ENCODE data around the gene ASB12.
A peak's percentile ranks its signal among the peaks of the same experiment; 100 is the strongest.

ASB12 gene

DNA sequence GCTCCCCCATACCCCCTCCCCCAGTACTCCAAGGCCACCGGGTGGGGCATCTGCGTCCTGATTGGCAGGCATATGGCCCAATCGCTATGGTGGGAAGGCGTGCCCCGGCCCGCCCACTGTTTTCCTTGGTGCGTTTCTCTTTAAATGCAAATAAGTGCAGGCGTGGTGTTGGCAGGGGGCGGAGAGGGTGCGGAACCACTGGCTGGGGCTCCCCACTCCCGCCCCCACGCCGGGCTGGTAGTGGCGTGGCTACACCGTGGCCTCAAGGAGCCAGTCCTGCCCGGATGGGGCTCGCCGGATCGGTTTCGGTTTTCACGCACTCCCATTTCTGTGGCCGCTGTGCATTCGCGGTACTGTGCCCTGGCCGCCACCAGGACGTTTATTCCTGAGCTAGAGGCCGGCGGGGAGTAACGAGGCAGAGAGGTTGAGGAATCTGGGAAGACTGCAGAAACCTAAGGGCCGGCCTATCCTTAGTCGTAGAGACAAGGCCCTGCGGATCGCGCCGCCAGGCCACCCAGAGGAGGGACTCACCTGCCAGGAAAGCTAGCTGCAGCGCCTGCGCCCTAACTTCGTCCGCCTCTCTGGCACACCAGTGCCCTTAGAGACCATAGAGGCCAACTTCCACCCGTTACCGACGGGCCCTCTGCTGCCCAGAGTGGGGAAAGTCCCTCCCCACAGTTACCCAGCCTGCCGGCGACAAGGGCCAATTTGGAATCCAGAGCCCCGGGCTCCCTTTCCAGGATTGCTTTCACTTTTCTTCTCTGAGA lies 24.5 kb downstream of the ASB12 start:
- TF ChIP-seq, protein P1, sequence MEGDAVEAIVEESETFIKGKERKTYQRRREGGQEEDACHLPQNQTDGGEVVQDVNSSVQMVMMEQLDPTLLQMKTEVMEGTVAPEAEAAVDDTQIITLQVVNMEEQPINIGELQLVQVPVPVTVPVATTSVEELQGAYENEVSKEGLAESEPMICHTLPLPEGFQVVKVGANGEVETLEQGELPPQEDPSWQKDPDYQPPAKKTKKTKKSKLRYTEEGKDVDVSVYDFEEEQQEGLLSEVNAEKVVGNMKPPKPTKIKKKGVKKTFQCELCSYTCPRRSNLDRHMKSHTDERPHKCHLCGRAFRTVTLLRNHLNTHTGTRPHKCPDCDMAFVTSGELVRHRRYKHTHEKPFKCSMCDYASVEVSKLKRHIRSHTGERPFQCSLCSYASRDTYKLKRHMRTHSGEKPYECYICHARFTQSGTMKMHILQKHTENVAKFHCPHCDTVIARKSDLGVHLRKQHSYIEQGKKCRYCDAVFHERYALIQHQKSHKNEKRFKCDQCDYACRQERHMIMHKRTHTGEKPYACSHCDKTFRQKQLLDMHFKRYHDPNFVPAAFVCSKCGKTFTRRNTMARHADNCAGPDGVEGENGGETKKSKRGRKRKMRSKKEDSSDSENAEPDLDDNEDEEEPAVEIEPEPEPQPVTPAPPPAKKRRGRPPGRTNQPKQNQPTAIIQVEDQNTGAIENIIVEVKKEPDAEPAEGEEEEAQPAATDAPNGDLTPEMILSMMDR (conservative IDR thresholded peaks at IDR 0.05; ENCODE audit: control insufficient read depth, insufficient read depth, low read depth, low read length): no peak
- DNase-seq (ENCODE audit: low read depth): peak; percentile 85
- H3K4me3 ChIP-seq (ENCODE audit: control insufficient read depth, low read depth, low read length): peak overlapping the region; percentile 54

DNA sequence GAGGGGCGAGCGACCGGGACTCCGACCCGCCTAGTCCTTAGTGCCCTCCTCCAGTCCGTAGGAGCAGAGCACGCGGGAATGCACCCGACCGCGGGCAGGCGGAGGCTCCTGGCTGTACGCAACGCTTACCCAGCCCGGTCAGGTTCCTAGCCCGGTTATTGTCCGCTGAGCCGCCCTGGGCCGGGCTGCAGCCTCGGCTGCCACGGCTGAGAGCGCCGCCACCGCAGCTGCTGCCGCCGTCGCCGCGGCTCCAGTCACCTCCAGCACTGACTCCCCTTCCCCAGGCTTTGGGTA lies 25.0 kb downstream of the ASB12 start, which contains the start of gene AMER1:
AMER1 (minus strand) TSS at position 268 of the 294 bp plus-strand sequence. CDS start 12,422 bp downstream, outside the sequence.
- no peak for DNase-seq (ENCODE audit: low read depth)
- TF ChIP-seq, protein P1 (conservative IDR thresholded peaks at IDR 0.05; ENCODE audit: control insufficient read depth, insufficient read depth, low read depth, low read length): no peak
- peak within 1 kb of the TSS; percentile 54 for H3K4me3 ChIP-seq (ENCODE audit: control insufficient read depth, low read depth, low read length)

DNA sequence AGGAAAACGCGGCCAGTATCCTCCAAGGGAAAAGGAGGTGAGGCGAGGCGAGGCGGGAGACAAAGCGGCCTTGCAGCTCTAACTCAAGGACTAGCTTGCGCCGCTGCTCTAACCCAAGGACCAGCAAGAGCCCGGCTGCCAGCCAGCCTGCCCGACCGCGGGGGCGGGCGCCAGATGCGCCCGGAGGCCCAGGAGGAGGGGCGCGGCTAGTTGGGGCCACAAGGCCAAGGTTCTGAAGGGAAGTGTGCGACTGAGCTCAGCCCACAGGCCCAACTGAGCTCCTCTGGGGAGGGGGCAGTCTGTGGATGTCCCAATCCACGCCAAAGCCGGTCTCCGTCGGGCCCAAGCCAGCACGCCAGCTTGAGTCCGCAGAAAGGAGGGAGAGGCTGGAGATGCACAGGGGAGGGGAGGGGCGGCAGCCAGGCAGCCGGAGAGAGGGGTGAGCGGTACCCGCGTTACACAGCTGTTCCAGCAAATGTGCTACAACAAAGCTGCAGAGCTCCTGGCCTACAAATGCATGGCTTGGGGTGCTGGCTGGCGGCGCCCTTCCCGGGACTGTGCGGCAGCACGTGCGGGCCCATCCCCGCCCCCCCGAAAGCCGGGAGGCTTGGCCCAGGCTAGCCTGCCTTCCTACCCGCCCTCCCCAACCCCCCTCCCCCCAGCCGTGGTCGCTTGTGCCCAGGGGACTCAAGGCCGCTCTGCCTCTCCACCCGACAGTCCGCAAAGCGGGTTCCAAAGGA lies 25.5 kb downstream of the ASB12 start:
- TF ChIP-seq, protein P1 (conservative IDR thresholded peaks at IDR 0.05; ENCODE audit: control insufficient read depth, insufficient read depth, low read depth, low read length): no peak
- DNase-seq (ENCODE audit: low read depth): peak; percentile 28
- peak overlapping the region; percentile 54 for H3K4me3 ChIP-seq (ENCODE audit: control insufficient read depth, low read depth, low read length)

DNA sequence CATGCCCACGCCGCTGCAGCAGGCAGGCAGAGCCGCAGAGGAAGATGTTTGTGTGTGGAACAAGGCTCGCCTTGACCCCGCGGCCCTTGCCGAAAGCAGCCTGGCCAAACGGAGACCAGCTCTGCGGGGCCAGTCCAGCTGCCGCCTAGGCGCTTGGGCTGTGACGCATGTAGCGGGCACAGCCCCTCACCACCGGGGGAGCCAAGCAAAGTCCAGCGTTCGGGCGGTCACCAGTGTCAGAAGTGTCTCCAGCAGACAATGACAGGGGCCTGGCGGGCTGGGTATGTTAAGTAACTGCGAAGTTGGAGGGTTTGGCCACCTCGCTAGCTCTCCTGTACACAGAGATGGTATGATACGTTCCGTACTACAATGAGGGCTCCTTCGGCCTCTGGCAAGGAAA lies 26.2 kb downstream of the ASB12 start:
- peak; percentile 1 for DNase-seq (ENCODE audit: low read depth)
- peak overlapping the region; percentile 54 for H3K4me3 ChIP-seq (ENCODE audit: control insufficient read depth, low read depth, low read length)
- TF ChIP-seq, protein P1 (conservative IDR thresholded peaks at IDR 0.05; ENCODE audit: control insufficient read depth, insufficient read depth, low read depth, low read length): no peak

DNA sequence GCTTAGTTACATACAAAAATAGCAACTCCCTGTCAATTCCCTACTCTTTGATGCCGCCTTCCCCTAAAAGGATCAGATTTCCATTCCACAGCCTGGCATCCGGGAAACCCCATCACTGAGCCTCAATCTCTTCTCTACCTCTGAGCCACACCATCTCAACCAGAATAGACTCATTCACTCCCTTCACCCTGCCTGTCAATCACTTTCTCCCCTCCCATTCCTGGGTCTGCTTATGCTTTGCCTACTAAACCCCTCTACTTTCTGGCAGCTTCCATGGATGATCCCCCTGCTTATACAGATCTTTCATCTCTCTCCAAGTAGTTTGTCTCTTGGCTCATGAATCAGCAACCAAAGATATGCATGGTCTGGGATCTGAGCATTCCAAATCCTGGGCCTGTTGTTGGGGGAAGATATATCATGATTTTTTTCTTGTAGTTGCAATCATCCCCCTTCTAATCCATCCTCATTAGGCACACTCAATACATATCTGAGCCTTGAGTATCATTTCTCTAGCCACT lies 27.5 kb downstream of the ASB12 start:
- TF ChIP-seq, protein P1 (conservative IDR thresholded peaks at IDR 0.05; ENCODE audit: control insufficient read depth, insufficient read depth, low read depth, low read length): no peak
- no peak overlapping the region for H3K4me3 ChIP-seq (ENCODE audit: control insufficient read depth, low read depth, low read length)
- DNase-seq (ENCODE audit: low read depth): peak; percentile 8

DNA sequence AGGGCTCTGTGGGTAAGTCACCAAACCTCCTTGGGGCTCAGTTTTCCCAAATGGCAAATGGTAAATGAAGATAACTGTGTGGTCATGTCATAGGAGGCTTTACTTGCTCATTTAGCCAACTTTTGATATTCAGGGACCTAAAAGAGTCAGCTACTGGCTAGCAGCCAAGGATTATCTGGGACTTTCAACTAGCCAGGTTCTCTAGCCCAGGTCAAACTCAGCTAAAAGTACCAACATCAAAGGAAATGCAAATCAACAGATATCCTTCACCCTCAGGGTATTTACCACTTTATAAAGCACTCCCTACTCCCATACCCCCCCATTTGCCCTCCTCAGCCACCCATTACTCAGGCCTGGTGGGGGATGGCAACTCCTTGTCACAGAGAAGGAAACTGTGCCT lies 32.4 kb downstream of the ASB12 start:
- DNase-seq (ENCODE audit: low read depth): no peak
- TF ChIP-seq, protein P1 (conservative IDR thresholded peaks at IDR 0.05; ENCODE audit: control insufficient read depth, insufficient read depth, low read depth, low read length): no peak
- no peak overlapping the region for H3K4me3 ChIP-seq (ENCODE audit: control insufficient read depth, low read depth, low read length)

Data from fibroblast of mammary gland (primary cell).